GM12892 (cell line): Measurements from ENCODE around the gene DRD4.

Source experiments
- POLR2A ChIP-seq: IDR thresholded peaks from 2 replicates; pipeline ENCODE4 v1.6.1; 2011; ENCODE audit warnings: low read depth, low read length, control low read depth
- TAF1 ChIP-seq: IDR thresholded peaks from 2 replicates; pipeline ENCODE4 v1.6.1; 2011; ENCODE audit warnings: low read depth, mild to moderate bottlenecking, control low read depth, low read length, borderline replicate concordance

DNA sequence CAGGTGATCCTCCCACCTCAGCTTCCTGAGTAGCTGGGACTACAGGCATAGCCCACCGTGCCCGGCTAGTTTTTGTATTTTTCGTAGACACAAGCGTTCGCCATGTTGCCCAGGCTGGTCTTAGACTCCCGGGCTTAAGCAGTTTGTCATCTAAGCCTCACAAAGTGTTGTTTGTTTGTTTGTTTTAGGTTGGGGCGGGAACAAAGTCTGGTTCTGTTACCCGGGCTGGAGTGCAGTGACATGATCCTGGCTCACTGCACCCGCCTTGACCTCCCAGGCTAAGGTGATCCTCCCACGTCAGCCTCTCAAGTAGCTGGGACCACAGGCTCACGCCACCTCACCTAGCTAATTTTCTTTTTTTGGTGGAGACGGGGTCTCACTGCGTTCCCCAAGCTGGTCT, 33.9 kb upstream of the DRD4 start:
- no peak for TF ChIP-seq POLR2A
- TF ChIP-seq TAF1 = no peak
